Measurements from ENCODE around the gene RSBN1.
A peak's percentile ranks its signal among the peaks of the same experiment; 100 is the strongest.

The RSBN1 gene

DNA sequence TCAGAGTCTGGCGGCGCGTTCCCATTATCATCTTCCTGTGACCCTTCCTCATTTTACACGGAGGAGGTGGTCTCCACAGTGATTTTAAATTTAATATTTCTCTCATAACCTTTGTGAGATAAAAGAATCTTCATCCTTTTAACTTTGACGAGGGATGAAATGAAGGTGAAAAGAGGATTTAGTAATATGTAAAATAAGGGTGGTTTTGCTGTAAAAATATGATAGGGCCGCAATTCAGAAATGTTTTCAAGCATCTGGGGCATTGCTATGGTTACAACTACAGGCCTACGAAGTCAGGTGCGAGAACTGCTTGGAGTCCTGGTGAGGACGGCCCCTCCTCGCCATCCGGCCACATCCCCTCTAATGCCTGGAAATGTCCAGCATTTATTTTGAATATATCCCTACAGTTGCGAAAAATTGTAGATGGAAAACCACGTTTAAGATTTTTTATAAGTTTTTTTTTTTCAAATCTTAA is 422 bp upstream of the RSBN1 start:
- no peak for DNase-seq (ENCODE audit: low spot score)

GRCh38 chr1:113811156-113811887 is 954 bp downstream of the RSBN1 start:
- DNase-seq (ENCODE audit: low spot score): peak; percentile 31

DNA sequence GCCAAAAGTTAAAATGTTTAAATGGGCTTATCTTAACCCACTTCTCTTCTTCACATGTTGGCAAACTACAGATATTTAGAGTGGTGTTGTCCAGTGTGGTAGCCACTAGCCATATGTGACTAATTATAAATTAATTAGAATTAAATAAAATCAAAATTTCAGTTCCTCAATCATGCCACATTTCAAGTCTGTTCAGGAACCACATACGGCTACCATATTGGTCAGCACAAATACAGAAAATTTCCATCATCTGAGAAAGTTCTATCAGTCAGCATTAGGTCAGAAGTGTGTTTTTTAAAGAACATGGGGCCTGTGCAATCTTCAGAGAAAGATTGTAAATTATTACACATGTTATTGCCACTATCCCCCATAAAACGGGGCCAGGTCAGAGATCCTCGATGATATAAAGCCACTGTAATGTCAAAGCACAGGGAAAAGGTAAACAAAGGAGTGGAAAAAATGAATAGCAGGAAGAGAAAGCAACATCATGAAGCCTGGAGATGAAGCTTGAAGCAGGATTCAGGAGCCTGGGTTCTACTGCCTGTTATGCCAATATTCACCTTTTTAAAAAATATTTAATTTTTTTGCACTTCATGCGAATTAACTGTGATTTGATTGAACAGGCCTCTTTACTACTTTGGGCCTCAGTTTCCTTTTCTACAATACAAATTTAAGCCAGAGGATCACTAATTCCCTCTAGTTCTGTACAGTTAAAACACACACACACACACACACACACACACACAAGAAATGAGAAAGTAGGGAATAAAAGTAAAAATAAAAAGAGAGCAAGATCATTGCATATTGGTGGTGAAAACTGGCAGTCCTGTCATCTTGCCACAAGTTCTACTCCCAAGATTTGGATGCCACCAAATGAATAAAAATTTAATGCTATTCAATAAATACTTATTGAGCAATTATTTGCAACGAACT is 2.3 kb downstream of the RSBN1 start:
- DNase-seq (ENCODE audit: low spot score): no peak

GRCh38 chr1:113808450-113809195 is 3.7 kb downstream of the RSBN1 start:
- DNase-seq (ENCODE audit: low spot score): no peak

- DNase-seq (ENCODE audit: low spot score): no peak
These were observed 6.6 kb downstream of the RSBN1 start for GRCh38 chr1:113805639-113806038.

GRCh38 chr1:113805256-113805531 is 7.1 kb downstream of the RSBN1 start:
- no peak for DNase-seq (ENCODE audit: low spot score)

GRCh38 chr1:113804421-113805255 is 7.6 kb downstream of the RSBN1 start:
- DNase-seq (ENCODE audit: low spot score): peak; percentile 75

- no peak for DNase-seq (ENCODE audit: low spot score)
These were observed 9.8 kb downstream of the RSBN1 start for GRCh38 chr1:113802367-113803007.

DNA sequence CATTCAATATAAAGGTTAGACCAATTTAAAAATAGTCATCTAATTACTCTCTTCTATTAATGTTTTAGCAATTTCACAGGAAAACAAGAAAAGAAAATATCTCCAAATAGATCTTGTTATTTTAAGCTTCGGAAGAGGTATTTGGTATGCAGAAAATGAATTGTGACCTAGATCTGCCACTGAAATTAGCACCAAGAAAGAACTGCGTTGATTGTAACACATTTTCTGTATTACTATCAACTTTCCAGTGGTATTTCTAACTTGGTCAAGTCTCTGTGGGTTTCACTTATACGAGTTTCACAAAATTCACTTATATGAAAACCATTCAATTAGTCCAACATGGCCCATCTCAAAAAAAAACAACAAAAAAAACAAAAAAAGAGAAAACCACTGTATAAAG is 11.8 kb downstream of the RSBN1 start:
- DNase-seq (ENCODE audit: low spot score): no peak

DNA sequence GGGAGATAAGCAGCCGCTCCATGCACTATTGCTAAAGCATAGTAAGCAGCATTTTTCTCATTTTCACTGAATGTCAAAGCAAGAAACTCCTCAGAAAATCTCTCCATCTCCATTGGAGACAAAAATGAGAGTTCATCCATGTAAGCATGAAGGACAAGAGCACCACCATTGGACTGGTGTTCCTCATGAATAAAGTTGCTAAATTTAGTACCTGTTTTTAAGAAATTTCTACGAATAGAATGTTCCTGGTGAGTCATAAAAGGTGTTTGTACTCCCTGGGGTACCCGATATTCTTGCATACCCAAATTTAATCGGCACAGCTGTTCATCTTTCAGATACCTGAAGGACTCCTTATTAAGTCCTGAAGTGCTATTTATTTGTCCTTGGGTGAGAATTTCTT is 14.8 kb downstream of the RSBN1 start:
- no peak for DNase-seq (ENCODE audit: low spot score)

- no peak for DNase-seq (ENCODE audit: low spot score)
These were observed 18.1 kb downstream of the RSBN1 start for GRCh38 chr1:113793878-113794834.

GRCh38 chr1:113792986-113793385 is 19.3 kb downstream of the RSBN1 start:
- no peak for DNase-seq (ENCODE audit: low spot score)

GRCh38 chr1:113792471-113792870 is 19.8 kb downstream of the RSBN1 start:
- no peak for DNase-seq (ENCODE audit: low spot score)

DNA sequence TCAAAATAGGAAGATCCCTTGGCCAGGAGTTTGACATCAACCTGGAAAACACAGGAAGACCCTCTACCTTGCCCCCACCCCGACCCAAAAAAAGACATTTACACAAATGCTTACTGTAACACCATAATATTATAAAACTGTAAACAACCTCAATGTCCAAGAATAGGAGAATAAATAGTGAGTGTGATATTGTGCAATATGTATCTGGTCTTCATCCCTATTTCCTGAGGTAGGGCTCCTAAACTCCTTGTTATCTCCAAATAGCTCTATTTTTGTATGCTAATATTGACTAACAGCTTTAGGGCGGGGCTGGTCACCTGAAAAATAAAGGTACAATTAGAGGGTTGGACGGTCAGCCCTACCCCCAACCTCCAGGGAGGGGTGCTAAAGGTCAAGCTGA is 23.5 kb downstream of the RSBN1 start:
- DNase-seq (ENCODE audit: low spot score): no peak

DNA sequence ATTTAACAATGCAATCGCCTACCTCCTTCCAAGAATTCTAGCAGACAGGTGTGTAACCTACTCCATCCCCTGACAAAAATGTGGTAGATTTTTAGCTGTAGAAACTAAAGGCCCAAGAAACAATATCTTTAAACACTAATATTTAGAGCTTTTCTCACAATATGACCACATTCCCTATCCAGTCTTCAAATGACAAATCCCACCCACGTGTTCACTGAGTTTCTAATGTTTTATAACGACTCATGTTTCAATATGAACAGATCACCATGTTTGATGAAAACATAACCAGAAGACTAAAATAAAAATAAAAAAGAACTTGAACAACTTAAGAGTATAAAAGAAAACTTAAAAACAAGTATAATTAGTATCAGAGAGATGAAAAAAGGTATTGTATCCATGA is 24.6 kb downstream of the RSBN1 start:
- no peak for DNase-seq (ENCODE audit: low spot score)

DNA sequence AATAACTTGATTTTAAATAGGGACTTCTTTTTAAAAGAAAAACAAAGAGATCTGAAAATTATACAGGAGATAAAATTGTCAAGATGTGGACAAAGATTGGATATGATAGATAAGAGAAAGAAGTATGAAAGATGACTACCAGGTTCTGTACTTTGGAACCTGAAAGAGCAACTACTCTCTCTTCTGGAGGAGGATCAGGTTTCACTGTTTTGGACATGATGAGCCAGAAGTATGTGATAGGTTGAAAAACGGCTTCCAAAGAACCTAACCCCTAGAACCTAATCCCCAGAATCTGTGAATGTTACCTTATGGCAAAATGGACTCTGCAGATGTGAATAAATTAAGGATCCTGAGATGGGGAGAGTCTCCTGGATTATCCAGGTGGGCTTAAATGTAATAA is 26.2 kb downstream of the RSBN1 start:
- no peak for DNase-seq (ENCODE audit: low spot score)

- DNase-seq (ENCODE audit: low spot score): no peak
These were observed 28.0 kb downstream of the RSBN1 start for GRCh38 chr1:113784104-113784779.

- DNase-seq (ENCODE audit: low spot score): peak; percentile 12
These were observed 28.8 kb downstream of the RSBN1 start for GRCh38 chr1:113783254-113784103.

DNA sequence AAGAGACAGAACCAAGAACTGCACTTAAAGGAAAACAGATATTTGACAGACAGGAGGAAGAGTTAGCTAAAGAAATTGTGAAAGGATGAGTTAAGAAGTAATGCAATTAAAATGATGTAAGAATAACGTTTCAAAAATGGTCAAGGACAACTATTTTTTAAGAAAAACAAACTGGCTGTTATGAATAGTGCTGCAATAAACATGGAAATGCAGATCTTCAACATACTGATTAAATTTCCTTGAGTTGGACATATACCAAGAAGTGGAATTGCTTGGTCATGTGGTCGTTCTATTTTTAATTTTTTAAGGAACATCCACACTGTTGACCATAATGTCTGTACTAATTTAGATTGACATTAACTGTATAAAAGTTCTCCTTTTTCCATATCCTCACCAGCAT is 29.9 kb downstream of the RSBN1 start:
- no peak for DNase-seq (ENCODE audit: low spot score)

Measured in hepatic stellate cell (primary cell).